Tibial artery (tissue), 4 donors: ENCODE results near the gene STAT3.
"Not testable (repeated sequence)": the region's sequence is repeated elsewhere in the genome, so short reads cannot be mapped to it uniquely, and the experiment has no call there.

Experiments
- DNase-seq, 2 donors: peaks; one replicate each; pipeline ENCODE4 v3.0.0-alpha.2; 2019
- H3K27ac ChIP-seq, 2 donors: fragments of 200-600 bp; sonication (generic) in 1 of 2; 1 replicate in 1 of 2; 2 replicates in 1 of 2; pipeline ENCODE4 v1.5.1; 2018 to 2019; ENCODE audit warnings: mild to moderate bottlenecking in 1 of 2
- H3K27me3 ChIP-seq, 2 donors: fragments of 200-600 bp; sonication (generic) in 1 of 2; one replicate each; pipeline versions ENCODE4 v1.5.1 to v1.6.0; 2016 to 2019
- H3K36me3 ChIP-seq, 3 donors: fragments of 200-600 bp; sonication (generic) in 2 of 3; one replicate each; pipeline ENCODE4 v1.5.1; 2016 to 2019; ENCODE audit warnings: mild to moderate bottlenecking in 2 of 3
- H3K4me1 ChIP-seq, 4 donors: fragments of 200-600 bp; sonication (generic) in 2 of 4; 1 replicate in 3 of 4; 2 replicates in 1 of 4; pipeline ENCODE4 v1.5.1; 2016 to 2019
- H3K4me3 ChIP-seq, 2 donors: fragments of 200-600 bp; sonication (generic) in 1 of 2; 1 replicate in 1 of 2; 2 replicates in 1 of 2; pipeline ENCODE4 v1.5.1; 2018 to 2019; ENCODE audit warnings: mild to moderate bottlenecking in 2 of 2
- H3K9me3 ChIP-seq, 3 donors: fragments of 200-600 bp; sonication (generic) in 1 of 3; one replicate each; pipeline ENCODE4 v1.5.1; 2016 to 2019
- CTCF ChIP-seq, 2 experiments: fragments of 200-600 bp in 1 of 2; fragments of 450-650 bp in 1 of 2; IDR thresholded peaks; one replicate each; pipeline ENCODE4 v1.5.1; 2017 to 2019; ENCODE audit warnings: antibody characterized with exemption in 2 of 2, mild to moderate bottlenecking in 1 of 2, moderate library complexity in 1 of 2
- intact Hi-C: fragments of 100-400 bp; cut with DNase I; formaldehyde crosslinking; loops from one replicate; pipeline ENCODE4 v1.15.0; 2023; ENCODE audit warnings: low total_unique reads

STAT3 gene

GRCh38 chr17:42268236-42268635, 120.0 kb downstream of the STAT3 start:
- no peak for DNase-seq
- Histone ChIP-seq H3K4me1 (peaks cover 0 to 16% (median 2%) of the 10 kb centered on the region in 4 donors), H3K36me3 (no peaks in the 10 kb centered on the region), H3K9me3 (no peaks in the 10 kb centered on the region), H3K27me3 (no peaks in the 10 kb centered on the region), H3K27ac (no peak overlapping the region), H3K4me3 (no peak overlapping the region)
- no peak for TF ChIP-seq CTCF (IDR thresholded peaks at IDR 0.05)
- intact Hi-C loops, result no loop called here

GRCh38 chr17:42266918-42267766, 121.1 kb downstream of the STAT3 start:
- no peak for DNase-seq
- Histone ChIP-seq H3K9me3 (no peaks in the 10 kb centered on the region), H3K27me3 (no peaks in the 10 kb centered on the region), H3K27ac (no peak overlapping the region), H3K36me3 (no peaks in the 10 kb centered on the region), H3K4me3 (no peak overlapping the region), H3K4me1 (peaks cover 0 to 11% (median under 1%) of the 10 kb centered on the region in 4 donors)
- no peak for TF ChIP-seq CTCF (IDR thresholded peaks at IDR 0.05)
- intact Hi-C loops, result no loop called here

- Histone ChIP-seq H3K4me1 (peaks cover 0 to 11% (median 0%) of the 10 kb centered on the region in 4 donors), H3K27me3 (no peaks in the 10 kb centered on the region), H3K4me3 (no peak overlapping the region), H3K36me3 (no peaks in the 10 kb centered on the region), H3K9me3 (no peaks in the 10 kb centered on the region), H3K27ac (no peak overlapping the region)
- intact Hi-C loops, result no loop called here
- DNase-seq, result no peak
- TF ChIP-seq CTCF (IDR thresholded peaks at IDR 0.05), result no peak
Measured at GRCh38 chr17:42266462-42266861, 121.8 kb downstream of the STAT3 start.

- H3K27me3 ChIP-seq, H3K9me3 ChIP-seq, H3K4me3 ChIP-seq, H3K36me3 ChIP-seq, intact Hi-C loops, H3K27ac ChIP-seq, H3K4me1 ChIP-seq, DNase-seq: not testable (repeated sequence)
Measured at GRCh38 chr17:42264366-42264765, 123.9 kb downstream of the STAT3 start.
